ENCODE data around the gene SKOR1. TPM values are rescaled to one million over a fixed set of nuclear protein-coding genes. Genes with fewer than 3 reads are reported as not detected.

SKOR1 gene
- not detected for polyA plus RNA-seq (2012; ENCODE audit: insufficient read depth, insufficient read length)

DNA sequence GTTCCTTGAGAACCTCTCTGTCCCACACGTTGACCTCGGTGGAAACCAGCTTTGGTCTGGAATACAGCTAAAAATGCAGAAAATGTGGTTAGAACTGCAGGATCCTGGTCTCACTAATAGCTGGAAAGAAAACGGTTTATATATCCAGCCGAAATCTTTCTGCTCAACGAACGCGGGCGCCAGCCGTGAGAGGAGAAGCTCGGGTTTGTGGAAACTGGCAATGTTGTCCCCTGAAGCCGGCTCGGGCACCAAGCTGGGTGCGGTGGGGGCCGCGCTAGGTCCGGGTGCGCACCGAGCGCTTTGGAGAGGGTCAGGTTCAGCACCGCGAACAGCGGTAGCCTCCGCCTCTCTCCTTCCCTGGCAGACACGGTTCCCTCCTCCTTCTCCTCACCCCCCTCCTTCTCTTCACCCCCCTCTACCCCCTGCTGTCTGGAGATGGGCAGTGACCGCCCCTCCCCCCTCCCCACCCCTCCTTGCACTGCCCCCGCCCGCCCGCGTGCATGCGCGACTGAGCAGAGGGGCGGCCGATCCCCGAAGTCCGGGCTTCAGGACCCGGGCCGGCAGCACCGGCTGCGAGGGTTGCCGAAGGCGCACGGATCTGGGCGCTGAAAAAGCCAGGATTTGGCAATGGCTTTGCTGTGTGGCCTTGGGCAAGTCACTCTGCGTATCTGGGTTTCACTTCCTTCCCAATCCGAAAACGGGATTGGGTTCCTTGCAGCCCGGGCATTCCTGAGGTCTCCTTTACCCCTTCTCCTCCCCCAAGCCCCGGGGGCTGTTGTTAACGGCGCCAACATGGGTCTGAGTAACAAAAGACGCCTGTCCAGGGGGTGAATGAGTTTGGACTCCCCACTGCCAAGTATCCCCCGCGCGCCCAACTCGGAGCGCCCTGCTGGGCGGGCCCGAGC lies at the start of gene SKOR1:
Gene SKOR1 (plus strand): TSS at position 534 of the 905 bp plus-strand sequence. CDS start 94 bp downstream, at position 628.
- no peak within 1 kb of the TSS; the same call in 1 of the 2 replicates for H3K4me3 ChIP-seq (ENCODE audit: low read length)
- no peak for DNase-seq (ENCODE audit: low read depth, low spot score)

GRCh38 chr15:67775998-67776397 lies 49.3 kb upstream of the SKOR1 start:
- H3K4me3 ChIP-seq (ENCODE audit: low read length) = no peak overlapping the region
- DNase-seq (ENCODE audit: low read depth, low spot score) = no peak

GRCh38 chr15:67776600-67776999 lies 48.7 kb upstream of the SKOR1 start:
- DNase-seq (ENCODE audit: low read depth, low spot score) = no peak
- H3K4me3 ChIP-seq (ENCODE audit: low read length) = no peak overlapping the region

DNA sequence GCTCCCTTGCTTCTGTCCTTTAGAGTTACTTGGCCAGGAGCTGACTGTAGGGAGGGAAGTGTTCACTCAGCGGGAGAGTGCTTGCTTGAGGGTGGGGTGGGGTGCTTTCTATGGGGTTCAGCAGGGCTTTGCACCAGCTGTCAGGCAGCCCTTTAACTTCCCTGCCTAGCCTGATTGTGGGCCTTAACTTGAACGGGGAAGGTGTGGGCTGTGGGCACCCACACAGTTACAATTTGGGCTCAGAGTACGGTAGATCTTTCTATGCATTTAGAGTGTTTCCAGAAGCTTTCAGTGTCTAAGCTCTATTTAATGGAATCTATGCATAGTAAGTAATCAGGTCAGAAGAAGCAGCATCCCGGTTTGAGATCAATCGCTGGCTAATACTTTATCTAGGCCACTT lies 48.2 kb upstream of the SKOR1 start:
- no peak overlapping the region for H3K4me3 ChIP-seq (ENCODE audit: low read length)
- no peak for DNase-seq (ENCODE audit: low read depth, low spot score)

- DNase-seq (ENCODE audit: low read depth, low spot score) = no peak
- H3K4me3 ChIP-seq (ENCODE audit: low read length) = no peak overlapping the region
Observed at GRCh38 chr15:67777773-67778172, 47.5 kb upstream of the SKOR1 start.

DNA sequence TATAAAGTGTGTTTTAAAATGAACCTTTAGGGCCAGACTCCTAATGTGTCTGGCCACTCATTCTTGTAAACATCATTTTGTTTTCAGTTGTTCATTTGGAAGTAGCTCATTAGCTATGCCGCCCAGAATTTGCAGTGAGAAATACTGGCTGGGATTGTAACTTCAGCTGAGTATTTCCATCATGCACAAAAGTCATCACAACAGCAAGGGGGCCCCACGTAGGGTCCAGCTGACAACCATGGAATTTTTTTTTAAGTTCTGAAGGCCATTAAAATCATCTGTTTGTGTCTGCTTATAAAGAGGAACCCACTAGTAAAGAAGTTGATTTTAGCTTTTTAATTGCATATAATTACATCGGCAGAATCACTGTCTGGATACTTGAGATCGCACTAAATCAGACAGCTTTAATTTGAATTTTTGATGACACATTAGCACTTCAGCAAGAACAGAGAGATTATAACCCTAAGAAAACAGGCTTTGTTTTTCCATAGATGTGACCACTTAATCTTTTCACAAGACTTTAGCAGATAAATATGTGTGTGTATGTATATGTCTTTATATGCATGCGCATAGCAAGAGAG lies 46.3 kb upstream of the SKOR1 start:
- no peak overlapping the region for H3K4me3 ChIP-seq (ENCODE audit: low read length)
- no peak for DNase-seq (ENCODE audit: low read depth, low spot score)

GRCh38 chr15:67779549-67780111 lies 45.7 kb upstream of the SKOR1 start:
- no peak for DNase-seq (ENCODE audit: low read depth, low spot score)
- H3K4me3 ChIP-seq (ENCODE audit: low read length) = no peak overlapping the region

DNA sequence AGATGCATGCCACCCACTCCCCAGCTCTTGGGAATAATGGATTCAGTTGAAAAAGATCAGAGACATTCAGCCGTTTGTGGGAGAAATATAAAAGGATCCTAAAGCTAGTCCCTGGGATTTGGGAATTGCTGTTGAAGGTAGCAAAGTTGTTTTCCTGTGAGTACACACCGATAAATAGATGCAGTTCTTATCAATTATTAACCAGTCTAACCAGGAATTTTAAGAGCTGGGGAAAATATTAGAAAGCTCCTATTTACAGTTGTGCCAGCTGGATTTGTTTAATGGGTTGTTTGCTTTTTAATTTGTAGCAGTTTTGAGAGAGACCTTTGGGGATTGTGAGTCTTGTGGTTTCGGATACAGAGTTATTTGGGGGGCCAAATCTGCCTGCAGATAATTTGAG lies 44.2 kb upstream of the SKOR1 start:
- no peak overlapping the region for H3K4me3 ChIP-seq (ENCODE audit: low read length)
- DNase-seq (ENCODE audit: low read depth, low spot score) = no peak

DNA sequence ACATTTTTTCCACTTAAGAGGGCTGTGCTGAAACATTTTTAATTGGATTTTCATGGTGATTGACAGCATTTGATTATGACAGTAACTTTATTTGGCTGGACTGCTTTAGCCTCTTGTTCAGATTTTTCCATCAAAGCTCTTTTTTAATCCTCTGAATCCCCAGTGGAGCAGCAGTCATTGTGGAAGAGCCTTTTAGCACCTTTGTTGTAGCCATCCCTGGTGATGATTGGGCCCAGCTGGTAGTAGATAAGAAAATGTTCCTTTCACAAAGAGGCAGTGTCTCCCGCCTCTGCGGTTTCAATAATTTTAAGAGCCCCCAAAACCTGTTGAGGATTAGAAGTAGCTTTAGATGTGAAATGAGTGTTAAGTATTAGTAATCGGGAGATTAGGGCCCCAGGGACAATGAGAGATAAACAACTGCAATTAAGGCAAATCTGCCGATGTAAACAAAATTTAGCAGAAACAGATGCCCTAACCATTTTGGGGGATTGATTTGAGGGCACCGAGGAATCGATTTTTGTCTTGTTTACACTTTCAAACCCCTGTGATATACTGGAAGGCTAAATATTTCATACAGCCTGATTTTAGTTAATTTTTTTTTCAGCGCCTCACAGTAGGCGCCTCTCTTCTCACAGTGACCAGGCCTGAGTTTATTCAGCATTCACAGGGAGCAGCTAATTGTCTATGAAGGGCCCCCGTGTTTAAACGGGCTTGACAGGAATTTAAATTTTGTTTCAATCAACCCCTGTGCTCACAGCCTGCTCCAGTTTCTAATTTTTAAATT lies 43.2 kb upstream of the SKOR1 start:
- peak overlapping the region; percentile 48 for H3K4me3 ChIP-seq (ENCODE audit: low read length)
- DNase-seq (ENCODE audit: low read depth, low spot score) = no peak

DNA sequence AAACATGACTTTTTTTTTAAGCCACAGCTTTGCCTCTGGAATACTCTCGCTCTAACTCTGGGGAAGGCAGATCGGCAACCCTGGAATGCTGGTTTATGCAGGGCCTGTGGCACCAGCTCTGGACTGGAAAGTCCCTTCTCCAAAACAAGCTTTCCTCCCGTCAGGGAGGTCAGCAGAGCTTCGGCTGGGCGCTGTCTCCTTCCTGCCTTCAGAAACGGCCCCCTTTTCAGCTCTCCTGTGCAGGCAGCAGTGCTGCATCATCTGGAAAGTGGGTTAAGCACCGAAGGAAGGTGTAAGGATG lies 42.7 kb upstream of the SKOR1 start:
- no peak for DNase-seq (ENCODE audit: low read depth, low spot score)
- H3K4me3 ChIP-seq (ENCODE audit: low read length) = peak overlapping the region; percentile 48

DNA sequence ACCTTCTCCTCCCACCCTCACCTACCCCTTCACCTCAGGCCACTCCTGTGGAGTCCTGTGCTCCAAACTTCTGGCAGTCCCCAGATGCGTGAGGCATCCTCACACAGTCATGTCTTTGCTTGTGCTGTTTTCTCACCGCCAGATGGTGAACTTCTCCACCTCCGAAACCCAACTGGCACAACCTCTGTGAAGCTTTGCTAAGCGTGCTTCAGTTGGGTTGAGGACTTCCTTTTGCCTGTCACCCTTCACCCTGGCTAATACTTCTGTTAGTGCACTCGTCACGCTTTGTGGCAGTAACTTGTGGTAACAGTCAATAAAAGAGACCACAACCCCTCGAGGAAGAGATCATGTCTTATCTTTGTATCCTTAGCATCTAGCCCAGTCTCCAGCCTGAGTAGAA lies 42.0 kb upstream of the SKOR1 start:
- peak overlapping the region; percentile 48 for H3K4me3 ChIP-seq (ENCODE audit: low read length)
- peak; percentile 99 for DNase-seq (ENCODE audit: low read depth, low spot score)

GRCh38 chr15:67784090-67784781 lies 41.1 kb upstream of the SKOR1 start:
- H3K4me3 ChIP-seq (ENCODE audit: low read length) = no peak overlapping the region; the same call in 1 of the 2 replicates
- DNase-seq (ENCODE audit: low read depth, low spot score) = peak; percentile 99

DNA sequence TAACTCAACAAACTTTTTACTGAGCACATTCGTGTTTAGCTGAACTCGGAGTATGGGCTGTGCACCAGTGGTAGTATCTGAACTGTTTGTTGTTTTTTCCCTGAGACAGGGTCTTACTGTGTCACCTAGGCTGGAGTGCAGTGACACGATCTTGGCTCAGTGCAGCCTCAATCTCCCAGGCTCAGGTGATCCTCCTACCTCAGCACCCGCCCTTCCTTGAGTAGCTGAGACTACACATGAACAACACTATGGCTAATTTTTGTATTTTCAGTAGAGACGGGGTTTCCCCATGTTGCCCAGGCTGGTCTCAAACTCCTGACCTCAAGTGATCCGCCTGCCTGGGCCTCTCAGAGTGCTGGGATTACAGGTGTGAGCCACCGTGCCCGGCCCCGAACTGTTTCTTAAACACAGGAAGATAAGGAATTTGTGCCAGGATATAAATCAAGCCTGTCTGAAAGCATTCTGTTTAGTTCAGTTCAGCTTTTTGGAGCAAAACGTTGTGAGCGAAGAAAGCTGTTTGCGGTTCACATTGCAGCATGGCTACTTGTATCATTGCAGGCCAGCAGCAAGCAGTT lies 40.4 kb upstream of the SKOR1 start:
- no peak overlapping the region for H3K4me3 ChIP-seq (ENCODE audit: low read length)
- DNase-seq (ENCODE audit: low read depth, low spot score) = no peak

DNA sequence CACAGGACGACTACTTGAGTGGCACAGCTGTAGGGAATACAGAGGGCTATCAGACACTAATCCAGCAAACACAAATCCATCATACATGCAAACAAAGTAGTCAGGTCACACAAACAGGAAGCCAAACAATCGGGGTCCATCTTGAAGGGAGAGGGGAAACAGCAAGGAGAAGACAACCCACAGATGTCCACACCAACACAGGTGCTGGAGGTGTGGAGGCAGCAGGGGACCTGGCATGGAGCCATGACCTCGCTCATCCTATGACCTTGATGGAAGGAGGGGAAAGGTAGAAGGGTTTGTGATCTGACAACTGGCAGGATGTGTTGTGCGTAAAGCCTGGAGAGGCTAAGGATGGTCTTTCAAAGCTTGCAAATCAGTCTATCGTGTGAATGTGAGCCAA lies 39.9 kb upstream of the SKOR1 start:
- DNase-seq (ENCODE audit: low read depth, low spot score) = peak; percentile 59
- no peak overlapping the region for H3K4me3 ChIP-seq (ENCODE audit: low read length)

DNA sequence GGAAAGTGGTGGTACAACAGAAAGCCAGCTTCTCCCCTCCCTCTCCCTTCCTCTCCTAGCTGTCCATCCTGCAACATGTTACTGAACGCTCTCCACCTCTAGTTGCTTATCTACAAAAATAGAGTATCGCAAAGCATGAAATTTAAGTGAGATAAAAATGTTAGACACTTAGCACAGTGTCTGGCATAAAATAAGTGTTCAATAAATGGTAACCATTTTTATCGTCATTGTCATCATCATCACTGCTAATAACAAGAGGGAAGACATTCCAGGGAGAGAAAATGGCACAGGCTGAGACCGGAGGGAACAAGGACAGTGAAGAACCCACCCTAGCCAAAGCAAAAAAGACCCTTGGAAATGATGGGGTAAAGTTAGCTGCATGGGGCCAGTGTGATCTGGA lies 38.7 kb upstream of the SKOR1 start:
- H3K4me3 ChIP-seq (ENCODE audit: low read length) = no peak overlapping the region
- DNase-seq (ENCODE audit: low read depth, low spot score) = no peak

- no peak for DNase-seq (ENCODE audit: low read depth, low spot score)
Observed at GRCh38 chr15:67788986-67789385, 36.3 kb upstream of the SKOR1 start.

GRCh38 chr15:67790610-67791319 lies 34.5 kb upstream of the SKOR1 start:
- no peak overlapping the region for H3K4me3 ChIP-seq (ENCODE audit: low read length)
- DNase-seq (ENCODE audit: low read depth, low spot score) = no peak

More at GRCh38 chr15:67788986-67789385, 36.3 kb upstream of the SKOR1 start:
- no peak overlapping the region for H3K4me3 ChIP-seq (ENCODE audit: low read length)

DNA sequence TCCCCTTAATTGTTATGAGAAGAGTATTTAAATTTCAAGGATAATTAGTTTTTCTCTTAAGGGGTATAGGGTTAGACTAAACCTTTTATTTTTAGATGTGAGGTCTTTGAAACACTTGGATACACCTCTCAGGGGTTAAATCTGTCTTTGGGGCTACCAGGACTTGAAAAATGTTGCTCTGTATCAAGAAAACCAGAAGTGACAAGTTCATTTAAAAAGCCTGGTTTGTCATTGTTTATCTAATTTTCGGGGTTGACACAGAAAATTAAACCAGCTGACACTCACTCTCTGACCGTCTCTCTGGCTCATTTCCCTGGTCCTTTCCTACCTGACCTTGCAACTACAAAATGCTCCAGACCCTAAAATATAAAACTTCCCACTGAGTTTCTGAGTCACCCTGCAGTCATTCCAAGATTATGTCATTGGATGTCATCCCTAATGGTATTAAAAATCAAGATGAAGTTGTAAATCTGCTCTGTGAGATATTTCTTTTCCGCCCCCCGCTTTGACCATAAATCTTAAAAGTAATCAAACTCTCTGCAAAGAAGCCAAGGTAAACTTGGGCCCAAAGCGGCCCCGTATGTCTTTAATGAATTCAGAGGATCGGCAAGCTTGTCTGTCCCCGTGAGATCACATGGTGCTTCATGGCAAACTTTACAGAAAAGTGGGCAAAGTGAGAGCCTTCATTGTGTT lies 32.9 kb upstream of the SKOR1 start:
- DNase-seq (ENCODE audit: low read depth, low spot score) = no peak

More for the DNA sequence above, 32.9 kb upstream of the SKOR1 start:
- H3K4me3 ChIP-seq (ENCODE audit: low read length) = no peak overlapping the region
